IMR-90 (cell line): ENCODE measurements around the gene LRRC3C. TPM values are rescaled to one million over a fixed set of nuclear protein-coding genes. Genes with fewer than 3 reads are reported as not detected.
A peak's percentile ranks its signal among the peaks of the same experiment; 100 is the strongest.

Experiments used
- CEBPB ChIP-seq: IDR thresholded peaks from 2 replicates; pipeline ENCODE4 v1.6.1; 2012; ENCODE audit warnings: low read depth, low read length, improper control_type of control experiment
- CHD1 ChIP-seq: IDR thresholded peaks from 2 replicates; pipeline ENCODE4 v1.6.1; 2012; ENCODE audit warnings: low read depth, low read length, improper control_type of control experiment
- MXI1 ChIP-seq: IDR thresholded peaks from 2 replicates; pipeline ENCODE4 v1.6.1; 2012; ENCODE audit warnings: low read depth, mild to moderate bottlenecking, low read length, moderate library complexity, borderline replicate concordance
- POLR2A ChIP-seq: IDR thresholded peaks from 2 replicates; pipeline ENCODE4 v1.6.1; 2012; ENCODE audit warnings: mild to moderate bottlenecking, low read depth, low read length
- polyA plus RNA-seq, 3 experiments: library from polyadenylated mRNA; depleted of rRNA; stranded (reverse); fragments of >200 nt; gene quantifications; 2 replicates each; pipeline ENCODE4 v1.2.3, GENCODE V29; 2012; ENCODE audit warnings: low replicate concordance in 1 of 3
- total RNA-seq: library from RNA; depleted of rRNA; stranded (reverse); fragments of >200 nt; gene quantifications from 2 replicates; pipeline ENCODE4 v1.2.3, GENCODE V29; 2012
- TF ChIP-seq, protein P1 (sequence below): fragments of 150-350 bp; IDR thresholded peaks from 2 replicates; pipeline ENCODE4 v1.6.1; 2016; ENCODE audit warnings: low read depth, mild to moderate bottlenecking, low read length, moderate library complexity, borderline replicate concordance

LRRC3C gene
- total and polyA plus RNA-seq, 2 of the 4 experiments (the other 2 are of a cell fraction), result not detected

DNA sequence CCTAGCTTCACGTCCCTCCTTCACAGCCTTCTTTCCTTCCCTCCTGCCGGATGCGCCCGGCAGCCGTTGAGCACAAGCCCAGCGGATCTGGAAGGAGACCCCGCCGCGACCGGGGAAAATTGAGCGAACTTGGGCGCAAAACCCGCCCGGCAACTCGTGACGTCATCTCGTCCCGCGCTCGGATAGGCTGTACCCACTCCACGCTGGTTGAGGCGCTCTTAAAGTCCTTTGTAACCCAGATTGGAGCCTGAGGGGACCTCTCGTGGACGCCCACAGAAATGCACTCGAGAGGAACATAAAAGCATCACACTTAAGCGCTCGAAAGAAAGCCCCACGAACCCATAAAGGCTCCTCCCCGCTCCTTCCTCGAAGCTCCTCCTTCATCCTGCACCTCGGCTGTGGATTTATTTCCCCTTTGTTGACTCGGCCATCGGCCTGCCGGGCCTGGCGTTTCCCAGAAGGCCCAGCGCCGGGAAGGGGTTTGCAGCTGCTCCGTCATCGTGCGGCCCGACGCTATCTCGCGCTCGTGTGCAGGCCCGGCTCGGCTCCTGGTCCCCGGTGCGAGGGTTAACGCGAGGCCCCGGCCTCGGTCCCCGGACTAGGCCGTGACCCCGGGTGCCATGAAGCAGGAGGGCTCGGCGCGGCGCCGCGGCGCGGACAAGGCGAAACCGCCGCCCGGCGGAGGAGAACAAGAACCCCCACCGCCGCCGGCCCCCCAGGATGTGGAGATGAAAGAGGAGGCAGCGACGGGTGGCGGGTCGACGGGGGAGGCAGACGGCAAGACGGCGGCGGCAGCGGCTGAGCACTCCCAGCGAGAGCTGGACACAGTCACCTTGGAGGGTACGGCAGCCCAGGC, 53.0 kb downstream of the LRRC3C start, which contains the start of gene PSMD3 (continued):
- TF ChIP-seq, protein P1, sequence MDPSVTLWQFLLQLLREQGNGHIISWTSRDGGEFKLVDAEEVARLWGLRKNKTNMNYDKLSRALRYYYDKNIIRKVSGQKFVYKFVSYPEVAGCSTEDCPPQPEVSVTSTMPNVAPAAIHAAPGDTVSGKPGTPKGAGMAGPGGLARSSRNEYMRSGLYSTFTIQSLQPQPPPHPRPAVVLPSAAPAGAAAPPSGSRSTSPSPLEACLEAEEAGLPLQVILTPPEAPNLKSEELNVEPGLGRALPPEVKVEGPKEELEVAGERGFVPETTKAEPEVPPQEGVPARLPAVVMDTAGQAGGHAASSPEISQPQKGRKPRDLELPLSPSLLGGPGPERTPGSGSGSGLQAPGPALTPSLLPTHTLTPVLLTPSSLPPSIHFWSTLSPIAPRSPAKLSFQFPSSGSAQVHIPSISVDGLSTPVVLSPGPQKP, result no peak
- peak; percentile 98; the same call in 1 of the 2 replicates for TF ChIP-seq CHD1
- TF ChIP-seq MXI1, result peak; percentile 78; the same call in 1 of the 2 replicates
- TF ChIP-seq POLR2A, result peak; percentile 89
- TF ChIP-seq CEBPB, result no peak
